HG03060 (cell line): Measurements from ENCODE around the gene RAI14.

Experiments used
- ATAC-seq: cut with Tn5 transposase; IDR thresholded peaks from one replicate; pipeline ENCODE4 v1.9.1; 2021; ENCODE audit warnings: low read depth, moderate number of reproducible peaks; ENCODE audit not compliant: unreplicated experiment

Gene RAI14

GRCh38 chr5:34674187-34674586 lies 18.1 kb downstream of the RAI14 start:
- ATAC-seq: no peak

- ATAC-seq: no peak
Observed at GRCh38 chr5:34675857-34676256, 19.7 kb downstream of the RAI14 start.

DNA sequence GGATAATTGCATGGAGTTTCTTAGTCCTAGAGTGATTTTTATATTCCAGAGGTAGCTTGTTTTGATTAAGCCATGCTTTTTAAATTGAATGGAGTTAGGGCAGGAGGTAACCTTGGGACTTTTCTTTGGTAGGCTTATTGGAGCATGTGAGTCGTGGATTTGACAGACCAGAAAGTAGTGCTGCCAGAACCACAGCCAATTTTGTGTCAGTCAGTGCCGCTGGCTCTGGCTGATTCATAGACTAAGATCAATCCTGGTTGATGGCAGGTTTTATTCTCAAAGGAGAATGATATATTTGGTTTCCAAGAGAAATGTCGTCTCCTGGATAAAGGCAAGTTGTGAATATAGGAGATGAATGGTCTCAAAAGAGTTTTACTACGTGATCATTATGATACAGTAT lies 20.3 kb downstream of the RAI14 start:
- ATAC-seq: no peak

DNA sequence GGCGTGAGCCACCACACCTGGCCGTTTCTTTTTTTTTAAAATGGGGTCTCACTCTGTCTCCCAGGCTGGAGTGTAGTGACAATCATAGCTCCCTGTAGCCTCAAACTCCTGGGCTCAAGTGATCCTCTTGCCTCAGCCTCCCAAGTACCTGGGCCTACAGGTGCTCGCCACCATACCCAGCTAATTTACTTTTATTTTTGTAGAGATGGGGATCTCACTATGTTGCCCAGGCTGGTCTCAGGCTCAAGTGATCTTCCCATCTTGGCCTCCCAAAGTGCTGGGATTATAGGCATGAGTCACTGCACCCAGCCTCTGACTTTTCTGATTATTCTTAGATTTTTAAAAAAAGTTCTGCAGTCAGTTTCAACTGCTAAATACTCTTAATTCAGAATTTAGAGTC lies 21.3 kb downstream of the RAI14 start:
- no peak for ATAC-seq

DNA sequence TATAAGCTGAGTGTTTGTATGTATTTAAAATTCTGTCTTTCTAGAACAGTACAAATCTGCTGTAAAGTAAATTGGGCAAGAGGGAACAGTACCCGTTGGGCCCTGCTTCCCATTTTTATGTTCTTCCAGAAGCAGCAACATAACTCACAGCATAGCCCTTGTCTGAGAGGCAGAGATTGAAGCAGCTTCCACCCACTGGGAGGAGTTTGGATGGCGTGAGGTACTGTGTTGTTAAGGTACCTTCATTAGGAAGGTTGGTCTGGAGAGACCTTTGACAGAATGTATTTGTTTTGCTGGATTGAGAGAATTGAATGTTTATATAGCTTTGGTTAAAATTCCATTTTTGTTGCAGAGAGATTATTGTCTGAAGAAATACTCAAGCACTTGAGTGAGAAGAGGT lies 24.8 kb downstream of the RAI14 start:
- ATAC-seq: no peak

DNA sequence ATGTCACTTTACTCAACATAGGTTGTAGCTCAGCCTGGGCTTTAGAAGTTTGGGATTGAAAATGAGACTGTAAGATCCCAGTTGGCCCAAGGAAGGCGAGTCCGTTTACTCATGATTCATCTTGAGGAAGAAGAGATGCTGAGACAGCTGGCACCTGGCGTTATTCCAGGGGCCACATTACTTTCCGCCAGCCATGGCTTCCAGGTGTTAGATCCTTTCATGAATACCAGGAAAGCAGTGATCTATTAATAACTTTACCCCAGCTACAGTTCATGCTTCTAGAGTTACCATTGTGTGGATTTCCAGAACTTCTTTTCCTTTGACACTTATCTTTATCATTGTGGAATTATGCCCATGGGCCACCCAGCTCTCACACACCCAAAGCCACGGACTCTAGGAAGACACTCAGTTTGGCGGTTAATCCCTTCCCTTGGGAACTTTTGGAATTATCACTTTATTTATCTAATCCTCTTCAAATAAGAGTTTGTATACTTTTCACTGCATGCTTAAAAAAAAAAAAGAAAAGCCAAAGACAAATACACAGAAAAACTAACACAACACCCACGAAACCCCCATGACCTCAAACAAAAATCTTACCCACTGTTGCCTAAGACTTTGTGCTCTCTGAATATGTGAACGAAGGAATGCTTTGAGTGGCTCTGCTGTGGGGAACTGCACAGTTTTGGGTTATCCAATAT lies 26.9 kb downstream of the RAI14 start:
- ATAC-seq: no peak

- no peak for ATAC-seq
Observed at GRCh38 chr5:34684281-34684979, 28.3 kb downstream of the RAI14 start.

GRCh38 chr5:34684980-34685352 lies 28.8 kb downstream of the RAI14 start:
- ATAC-seq: no peak

DNA sequence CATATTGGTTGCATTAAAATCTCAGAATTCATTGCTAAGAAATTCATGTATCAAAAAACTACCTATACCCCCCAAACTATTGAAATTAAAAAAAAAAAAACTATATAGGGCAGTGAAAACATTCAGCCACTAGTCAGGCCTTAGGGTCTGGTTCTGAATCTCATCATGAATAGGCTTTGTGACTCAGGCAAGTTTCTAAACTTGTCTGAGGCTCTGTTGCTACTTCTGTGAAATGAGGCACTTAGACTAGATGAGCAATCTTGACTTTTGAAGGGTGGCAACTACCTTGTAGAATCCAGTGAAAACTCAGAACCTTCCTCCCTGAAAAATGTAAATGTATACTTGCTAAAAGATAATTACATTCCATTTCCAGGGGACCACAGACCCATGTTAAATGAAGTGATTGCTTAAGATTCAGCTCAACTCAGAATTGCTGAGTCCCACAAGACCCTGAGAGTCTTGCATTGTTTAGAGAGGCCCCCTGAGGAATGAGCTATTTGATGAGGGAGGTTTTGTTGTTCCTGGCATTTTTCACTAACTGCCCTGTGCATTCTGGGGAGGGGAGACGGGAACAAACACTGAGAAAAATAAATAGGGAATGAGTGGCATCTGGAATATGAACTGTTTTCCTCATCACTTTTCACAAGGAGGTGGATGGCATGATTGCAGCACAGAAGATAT lies 29.5 kb downstream of the RAI14 start:
- no peak for ATAC-seq

DNA sequence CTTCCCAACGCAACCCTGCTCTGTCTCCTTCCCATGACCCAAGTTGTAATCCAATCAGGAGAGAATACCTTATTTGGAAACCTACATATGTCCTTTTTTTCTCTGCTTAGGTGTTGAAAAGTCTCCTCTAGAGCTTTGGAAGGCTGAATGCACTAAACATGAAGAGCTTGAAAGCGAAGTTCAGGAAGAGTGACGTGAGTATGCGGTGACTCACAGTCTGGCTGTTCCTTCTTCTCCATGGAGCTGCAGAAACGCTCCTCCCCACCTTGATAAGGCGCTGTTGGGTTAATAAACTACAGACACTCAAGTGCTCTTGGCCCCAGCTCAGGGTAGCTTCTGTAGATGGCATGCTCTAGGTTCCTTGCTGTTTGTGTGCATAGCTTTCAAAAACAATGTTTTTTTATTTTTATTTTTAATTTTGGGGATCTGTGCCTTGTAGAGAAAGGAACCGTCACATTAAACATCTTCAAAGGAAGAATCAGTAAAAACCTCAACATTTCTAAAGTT lies 30.7 kb downstream of the RAI14 start:
- no peak for ATAC-seq

DNA sequence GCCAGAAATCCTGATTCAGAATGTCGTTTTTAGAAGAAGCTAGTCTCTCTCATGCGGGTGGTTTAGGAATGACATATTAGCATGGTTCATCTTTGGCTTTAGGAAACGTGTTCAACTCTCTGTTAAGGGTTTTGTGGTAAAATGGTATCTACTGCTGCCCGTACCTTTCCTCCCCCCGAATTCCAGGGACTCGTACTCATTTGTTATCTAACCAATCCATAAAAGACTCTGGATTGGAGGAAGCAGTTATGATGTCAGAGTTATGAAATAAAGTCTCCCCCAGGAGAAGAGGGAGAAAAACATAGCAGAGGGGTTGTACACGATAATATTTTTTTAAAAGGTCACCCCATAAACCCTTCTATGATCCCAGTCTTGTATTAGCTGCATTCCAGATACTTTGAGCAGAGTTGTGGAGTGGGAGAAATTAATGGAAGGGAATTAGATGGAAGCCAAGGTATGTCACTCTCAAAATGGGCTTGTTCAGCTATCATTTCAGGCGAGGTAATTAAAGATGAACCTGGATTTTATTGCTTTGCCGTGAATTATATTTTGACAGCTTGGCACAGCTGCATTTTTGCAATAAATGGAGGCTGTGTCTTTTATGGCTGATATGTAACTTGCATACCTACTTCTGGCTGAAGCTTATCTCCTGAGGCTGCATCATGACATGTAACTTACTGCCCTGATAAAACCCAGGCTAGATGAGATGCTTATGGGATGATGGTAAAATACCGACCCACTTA lies 31.3 kb downstream of the RAI14 start:
- ATAC-seq: no peak

GRCh38 chr5:34688015-34688810 lies 32.1 kb downstream of the RAI14 start:
- no peak for ATAC-seq

DNA sequence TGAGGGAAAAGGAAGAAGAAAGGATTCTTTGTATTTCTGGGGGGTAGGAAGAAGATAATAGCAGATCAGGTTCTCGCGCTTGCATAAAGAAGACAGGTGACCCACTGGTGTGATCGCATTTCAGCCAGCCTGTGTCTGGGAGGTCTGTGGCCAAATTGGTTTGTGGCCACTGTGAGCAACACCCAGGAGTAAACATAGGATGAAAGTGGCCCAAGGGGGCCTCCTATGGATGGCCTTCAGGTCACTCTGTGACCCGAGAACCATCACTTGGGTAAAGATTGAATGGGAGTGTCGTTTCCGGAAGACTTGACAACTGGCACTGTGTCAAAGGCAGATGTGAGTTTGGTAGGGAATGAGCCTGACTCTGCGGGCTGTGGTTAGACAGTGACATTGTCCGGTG lies 34.2 kb downstream of the RAI14 start:
- ATAC-seq: no peak

- ATAC-seq: no peak
Observed at GRCh38 chr5:34690898-34691297, 34.8 kb downstream of the RAI14 start.

- ATAC-seq: no peak
Observed at GRCh38 chr5:34691326-34691725, 35.2 kb downstream of the RAI14 start.

- ATAC-seq: no peak
Observed at GRCh38 chr5:34692786-34693185, 36.7 kb downstream of the RAI14 start.

- no peak for ATAC-seq
Observed at GRCh38 chr5:34694012-34694411, 37.9 kb downstream of the RAI14 start.

- ATAC-seq: no peak
Observed at GRCh38 chr5:34694685-34695084, 38.6 kb downstream of the RAI14 start.

GRCh38 chr5:34695275-34696027 lies 39.3 kb downstream of the RAI14 start:
- ATAC-seq: no peak
